HG03354 (cell line): ENCODE measurements around the gene INAFM1.
"Not testable (repeated sequence)": the region's sequence is repeated elsewhere in the genome, so short reads cannot be mapped to it uniquely, and the experiment has no call there.

Source experiments
- ATAC-seq: cut with Tn5 transposase; IDR thresholded peaks from one replicate; pipeline ENCODE4 v1.9.1; 2021; ENCODE audit warnings: mild to moderate bottlenecking; ENCODE audit not compliant: unreplicated experiment, poor library complexity, severe bottlenecking

Gene INAFM1

DNA sequence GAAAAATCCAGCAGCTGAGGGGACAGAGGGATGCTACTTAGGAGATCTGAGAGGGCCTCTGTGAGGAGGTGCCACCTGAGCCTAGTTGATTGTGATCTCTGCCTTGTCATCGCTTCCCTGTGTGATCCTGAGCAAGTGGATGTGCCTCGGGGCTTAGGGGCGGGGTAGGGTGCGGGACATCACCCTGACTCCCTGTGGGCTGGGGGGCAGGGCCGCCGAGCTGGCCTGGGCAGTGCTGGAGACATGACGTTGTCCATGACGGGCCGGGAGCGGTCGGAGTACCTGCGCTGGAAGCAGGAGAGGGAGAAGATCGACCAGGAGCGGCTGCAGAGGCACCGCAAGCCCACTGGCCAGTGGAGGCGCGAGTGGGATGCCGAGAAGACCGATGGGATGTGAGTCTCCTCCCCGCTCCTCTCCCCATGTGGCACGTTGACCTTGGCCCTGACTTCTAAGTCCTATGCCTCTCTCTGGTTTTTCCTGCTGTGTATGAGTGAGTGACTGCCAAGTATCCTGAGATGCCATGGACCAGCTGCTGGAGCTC lies 8.2 kb upstream of the INAFM1 start:
- ATAC-seq = no peak

DNA sequence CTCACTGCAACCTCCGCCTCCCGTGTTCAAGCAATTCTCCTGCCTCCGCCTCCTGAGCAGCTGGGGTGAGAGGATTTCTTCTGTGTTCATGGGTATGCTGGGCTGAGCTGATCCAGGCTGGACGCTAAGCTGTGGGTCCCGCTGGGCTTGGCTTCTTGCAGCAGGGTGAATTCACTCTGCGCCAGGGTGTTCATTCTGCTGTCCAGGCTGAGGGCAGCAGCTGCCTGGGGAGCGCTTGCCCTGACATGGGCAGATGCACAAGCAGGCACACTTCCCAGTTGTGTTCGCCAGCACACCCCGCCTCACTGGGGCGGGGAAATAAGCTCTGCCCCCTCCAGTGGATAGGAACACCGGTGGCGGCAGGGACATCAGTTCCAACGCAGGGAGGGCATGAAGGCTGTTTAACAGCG lies 7.3 kb upstream of the INAFM1 start:
- no peak for ATAC-seq

DNA sequence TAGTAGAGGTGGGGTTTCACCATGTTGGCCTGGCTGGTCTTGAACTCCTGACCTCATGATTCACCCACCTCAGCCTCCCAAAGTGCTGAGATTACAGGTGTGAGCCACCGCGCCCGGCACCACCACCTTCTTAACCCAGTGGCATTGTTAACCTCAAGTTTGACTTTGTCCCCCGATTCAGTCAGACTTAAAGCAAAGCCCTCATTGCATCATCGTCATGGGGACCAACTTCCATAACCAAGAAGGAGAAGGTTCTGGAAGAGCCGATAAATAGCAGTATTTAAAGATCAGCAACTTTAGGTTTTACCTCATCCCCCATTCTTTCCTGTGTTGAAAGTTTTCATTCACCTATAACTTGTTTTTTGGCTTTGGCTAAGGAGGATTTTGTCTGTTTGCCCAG lies 6.7 kb upstream of the INAFM1 start:
- no peak for ATAC-seq

DNA sequence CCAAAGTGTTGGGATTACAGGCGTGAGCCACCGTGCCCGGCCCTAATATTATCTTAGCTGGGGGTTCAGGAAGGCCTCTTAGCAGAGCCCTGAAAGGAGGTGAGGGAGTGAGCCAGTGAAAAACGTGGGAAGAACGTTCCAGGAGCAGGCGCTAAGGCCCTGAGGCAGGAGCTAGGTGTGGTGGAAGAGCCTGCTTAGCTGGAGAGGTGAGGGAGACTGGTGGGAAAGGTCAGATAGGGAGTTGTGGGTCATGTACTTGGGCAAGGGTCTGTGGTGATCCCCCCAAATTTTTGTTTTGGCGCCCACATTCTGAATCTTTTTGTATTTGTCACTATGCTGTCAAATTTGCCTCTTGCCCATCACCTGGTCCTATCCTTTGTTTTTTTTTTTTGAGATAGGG lies 5.1 kb upstream of the INAFM1 start:
- no peak for ATAC-seq

DNA sequence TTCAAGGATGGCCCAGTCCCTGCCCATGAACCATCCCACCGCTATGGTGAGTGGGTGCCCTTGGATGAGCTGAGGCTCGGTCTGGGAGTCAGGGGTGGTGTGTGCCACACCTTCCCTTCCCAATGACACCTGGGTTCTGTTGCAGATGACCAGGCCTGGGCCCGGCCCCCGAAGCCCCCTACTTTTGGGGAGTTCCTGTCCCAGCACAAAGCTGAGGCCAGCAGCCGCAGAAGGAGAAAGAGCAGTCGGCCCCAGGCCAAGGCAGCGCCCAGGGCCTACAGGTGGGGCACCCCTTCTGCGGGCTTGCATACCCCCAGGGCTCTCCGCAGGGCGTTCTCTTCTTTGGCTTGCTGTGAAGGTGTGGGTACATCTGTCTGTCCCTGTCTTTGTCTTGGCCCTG lies 4.3 kb upstream of the INAFM1 start:
- no peak for ATAC-seq

DNA sequence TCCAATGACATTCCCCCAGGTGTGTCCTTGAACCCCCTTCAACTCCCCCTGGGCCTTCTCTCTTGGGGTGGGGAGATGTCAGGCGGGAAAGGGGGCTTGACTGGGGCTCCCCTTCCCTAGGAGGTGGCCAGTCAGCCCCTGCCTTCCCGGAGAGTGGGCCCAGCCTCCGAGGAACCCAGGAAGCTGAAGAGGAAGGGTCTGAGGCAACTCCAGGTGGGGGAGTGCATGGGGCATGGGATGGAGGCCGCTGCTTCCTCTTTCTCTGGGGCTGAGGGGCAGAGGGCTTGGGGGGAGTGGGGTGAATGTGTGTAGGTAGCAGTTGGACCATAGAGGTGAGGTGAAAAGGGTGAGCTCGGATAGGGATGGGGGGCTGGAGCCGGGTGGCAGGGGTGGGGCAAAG lies 2.7 kb upstream of the INAFM1 start:
- no peak for ATAC-seq

DNA sequence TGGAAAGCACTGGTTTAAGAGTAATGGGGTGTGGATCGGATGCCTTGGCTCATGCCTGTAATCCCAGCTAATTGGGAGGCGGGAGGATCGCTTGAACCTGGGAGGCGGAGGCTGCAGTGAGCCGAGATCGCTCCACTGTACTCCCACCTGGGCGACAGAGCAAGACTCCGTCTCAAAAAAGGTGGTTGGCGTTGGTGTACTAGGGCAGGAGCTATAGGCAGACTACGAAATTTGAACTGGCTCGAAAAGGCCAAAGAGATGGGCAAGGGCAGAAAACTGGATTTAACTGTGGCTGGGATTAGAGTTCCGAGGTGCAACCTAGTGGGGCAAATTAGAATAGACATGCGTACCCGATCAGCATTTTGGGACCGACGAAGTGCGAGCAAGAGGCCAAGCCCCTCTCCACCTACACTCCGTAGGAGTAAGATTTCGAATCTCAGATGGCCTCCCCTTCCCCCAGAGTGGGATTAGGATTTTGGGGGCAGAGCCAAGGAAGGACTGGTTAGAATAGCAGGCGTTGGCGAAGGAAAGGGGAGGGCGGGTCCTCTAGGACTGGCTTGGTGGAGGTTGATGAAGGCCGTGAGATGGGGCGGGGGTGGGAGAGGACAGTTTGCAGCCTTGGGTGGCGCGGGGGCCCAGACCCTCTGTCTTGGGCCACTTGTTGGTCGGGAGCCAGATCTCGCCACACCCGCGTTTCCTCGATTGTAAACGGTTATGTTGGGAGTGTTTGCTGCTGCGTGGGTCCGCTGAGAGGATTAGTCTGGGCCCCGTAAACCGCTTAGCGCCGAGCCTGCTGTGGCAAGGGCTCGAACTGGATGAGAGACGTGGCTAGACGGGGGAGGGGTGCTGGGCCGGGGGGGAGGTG lies 2.0 kb upstream of the INAFM1 start:
- ATAC-seq = no peak

DNA sequence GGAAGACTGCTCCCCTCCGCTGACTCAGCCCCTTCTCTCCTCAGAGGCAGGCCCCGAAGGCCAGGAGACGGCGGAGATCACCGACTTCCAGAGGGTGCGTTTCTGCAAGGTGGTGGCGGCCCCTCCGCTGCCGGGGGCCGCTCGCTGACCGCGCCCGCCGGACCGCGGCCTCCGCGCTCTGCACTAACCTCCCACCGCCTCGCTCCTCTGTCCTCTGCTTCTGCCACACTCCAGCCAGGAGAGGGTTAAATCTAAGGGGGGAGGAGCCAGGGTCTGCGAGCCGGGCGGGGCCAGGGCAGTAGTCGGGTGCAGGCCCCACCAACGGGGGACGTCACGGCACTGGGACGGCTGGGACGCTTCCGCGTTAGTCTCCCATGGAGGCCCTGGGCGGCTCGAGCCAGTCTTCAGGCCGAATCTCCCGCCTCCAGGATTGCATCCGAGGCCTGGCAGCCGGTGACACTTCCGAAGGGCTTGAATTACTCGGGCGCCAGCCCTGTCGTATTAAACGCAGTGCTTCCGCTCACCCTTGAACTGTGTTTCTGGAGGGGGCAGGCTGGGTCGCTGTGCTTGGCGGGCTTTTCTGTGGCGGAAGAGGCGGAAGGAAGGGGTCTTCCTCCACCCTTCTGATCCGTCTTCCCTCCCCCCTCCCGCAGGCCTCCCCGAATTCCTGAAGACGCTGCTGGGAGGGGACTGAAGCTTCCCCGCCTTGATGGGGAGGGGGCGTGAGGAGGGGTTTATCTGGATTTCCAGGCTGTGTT lies 1.2 kb upstream of the INAFM1 start:
- peak; percentile 61 for ATAC-seq

DNA sequence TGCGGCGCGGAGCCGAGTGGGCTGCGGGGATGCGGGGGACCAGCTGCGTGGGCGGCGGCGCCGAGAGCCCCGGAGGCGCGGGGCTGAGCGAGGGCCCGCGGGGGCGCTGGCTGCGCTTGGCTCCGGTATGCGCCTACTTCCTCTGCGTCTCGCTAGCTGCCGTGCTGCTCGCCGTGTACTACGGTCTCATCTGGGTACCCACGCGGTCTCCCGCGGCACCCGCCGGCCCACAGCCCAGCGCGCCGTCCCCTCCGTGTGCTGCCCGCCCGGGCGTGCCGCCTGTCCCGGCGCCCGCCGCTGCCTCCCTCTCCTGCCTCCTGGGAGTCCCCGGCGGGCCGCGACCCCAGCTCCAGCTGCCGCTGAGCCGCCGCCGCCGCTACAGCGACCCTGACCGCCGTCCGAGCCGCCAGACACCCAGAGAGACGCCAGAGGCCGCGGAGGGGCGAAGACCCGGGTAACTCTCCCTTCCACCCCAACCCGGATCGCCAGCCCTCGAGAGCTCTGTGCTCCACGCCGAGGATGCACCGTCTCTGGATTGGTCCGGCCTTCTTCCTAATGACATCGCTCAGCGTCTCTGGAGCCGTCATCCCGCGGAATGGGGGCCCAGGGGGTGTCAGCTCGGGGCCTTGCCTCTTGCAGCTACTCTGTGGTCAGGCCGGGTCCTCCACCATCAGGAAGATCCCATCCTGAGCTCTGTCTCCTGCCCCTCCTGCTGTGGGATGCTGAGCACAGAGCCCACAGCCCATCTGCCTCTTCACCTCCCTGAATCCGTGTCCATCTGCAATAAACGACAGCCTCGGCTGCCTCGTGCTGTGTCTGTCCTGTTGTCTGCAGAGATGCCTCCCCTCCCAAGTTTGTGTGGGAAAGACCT lies 441 bp downstream of the INAFM1 start:
- ATAC-seq = peak; percentile 24

DNA sequence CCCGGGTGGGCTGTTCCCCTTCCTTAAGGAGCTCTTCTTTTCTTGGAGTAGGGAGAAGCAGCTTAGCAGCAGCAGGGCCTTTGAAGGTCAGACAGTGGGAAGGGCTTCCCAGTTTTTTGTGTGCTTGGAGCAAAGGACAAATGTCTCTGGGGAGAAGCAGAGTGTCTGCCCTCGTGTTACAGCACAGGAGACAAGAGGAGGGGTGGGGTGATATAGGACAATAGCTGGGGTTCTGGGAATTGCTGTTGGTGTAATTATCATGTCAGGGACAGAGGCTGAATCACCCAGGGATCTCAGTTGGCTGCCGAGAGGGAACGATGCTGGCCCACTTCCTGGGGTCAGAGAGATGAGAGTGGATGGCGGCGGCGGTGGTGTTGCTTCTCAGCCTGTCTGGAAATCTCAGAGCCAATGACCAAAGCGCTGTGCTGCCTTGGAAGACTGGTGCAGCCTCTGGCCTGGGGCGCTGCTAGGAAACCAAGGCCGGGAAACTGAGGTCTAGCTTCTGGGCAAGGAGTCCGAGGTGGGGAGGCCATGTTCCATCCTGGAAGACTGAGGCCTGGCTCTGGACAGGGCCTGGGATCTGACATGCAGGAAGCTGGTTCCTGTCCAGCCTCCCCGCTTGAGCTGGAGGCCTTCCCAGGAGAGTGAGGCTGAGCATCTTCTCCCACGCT lies 1.2 kb downstream of the INAFM1 start:
- ATAC-seq = no peak

DNA sequence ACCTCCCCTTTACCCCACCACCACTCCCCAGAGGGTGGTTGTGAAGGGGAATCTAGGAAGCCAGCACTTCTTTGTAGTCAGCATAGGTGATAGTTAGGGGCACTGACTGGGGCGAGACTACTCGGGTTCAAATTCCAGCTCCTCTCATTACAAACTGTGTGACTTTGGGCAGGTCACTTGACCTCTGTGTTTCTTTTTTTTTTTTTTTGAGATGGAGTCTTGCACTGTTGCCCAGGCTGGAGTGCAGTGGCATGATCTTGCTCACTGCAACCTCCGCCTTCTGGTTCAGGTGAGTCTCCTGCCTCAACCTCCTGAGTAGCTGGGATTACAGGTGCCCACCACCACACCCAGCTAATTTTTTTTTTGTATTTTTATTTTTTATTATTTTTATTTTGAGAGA lies 1.8 kb downstream of the INAFM1 start:
- not testable (repeated sequence) for ATAC-seq

DNA sequence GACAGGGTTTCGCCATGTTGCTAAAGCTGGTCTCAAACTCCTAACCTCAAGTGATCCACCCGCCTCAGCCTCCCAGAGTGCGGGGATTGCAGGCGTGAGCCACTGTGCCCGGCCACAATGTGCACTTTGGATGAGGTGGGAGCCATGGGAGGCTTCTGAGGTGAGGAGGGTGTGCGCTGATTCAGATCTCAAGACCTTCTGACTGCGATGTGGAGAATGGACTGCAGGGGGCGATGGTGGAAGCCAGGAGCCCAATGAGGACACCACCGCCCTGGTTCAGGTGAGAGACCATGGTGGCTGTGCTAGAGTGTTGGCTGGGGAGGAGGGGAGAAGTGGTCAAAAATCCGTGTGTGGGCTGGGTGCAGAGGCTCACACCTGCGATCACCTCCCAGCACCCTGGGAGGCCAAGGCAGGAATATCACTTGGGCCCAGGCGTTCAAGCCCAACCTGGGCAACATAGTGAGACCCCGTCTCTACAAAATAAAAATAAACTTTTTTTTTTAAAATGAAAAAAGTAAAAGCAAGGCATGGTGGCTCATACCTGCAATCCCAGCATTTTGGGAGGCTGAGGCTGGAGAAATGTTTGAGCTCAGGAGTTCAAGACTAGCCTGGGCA lies 5.6 kb downstream of the INAFM1 start:
- no peak for ATAC-seq

DNA sequence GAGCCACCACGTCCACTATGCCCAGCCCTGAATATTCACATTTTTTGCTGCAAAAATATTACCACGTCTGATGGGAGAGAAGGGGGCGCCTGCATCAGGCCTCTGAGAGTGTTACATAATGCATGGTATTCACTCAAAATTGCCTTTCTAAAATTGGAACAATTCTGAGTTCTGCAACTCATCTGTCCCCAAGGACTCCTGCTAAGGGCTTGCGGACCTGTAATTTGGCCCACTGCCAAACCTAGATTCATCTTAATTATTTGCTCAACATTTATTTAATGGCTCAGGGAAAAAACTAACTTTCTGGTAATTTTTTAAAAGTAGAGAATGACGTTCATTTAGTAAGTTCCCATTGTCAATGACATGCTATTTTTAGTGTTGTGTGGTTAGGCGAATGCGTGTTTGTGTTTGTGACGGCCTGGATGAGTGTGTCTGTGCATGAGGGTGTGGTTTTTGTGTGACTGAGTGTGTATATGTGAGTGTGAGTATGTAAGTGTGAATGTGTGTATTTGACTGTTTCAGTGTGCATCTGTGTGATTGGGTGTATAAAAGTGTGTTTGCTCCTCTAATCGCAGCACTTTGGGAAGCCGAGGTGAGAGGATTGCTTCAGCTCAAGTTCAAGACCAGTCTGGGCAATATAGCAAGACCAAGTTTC lies 8.8 kb downstream of the INAFM1 start:
- no peak for ATAC-seq

DNA sequence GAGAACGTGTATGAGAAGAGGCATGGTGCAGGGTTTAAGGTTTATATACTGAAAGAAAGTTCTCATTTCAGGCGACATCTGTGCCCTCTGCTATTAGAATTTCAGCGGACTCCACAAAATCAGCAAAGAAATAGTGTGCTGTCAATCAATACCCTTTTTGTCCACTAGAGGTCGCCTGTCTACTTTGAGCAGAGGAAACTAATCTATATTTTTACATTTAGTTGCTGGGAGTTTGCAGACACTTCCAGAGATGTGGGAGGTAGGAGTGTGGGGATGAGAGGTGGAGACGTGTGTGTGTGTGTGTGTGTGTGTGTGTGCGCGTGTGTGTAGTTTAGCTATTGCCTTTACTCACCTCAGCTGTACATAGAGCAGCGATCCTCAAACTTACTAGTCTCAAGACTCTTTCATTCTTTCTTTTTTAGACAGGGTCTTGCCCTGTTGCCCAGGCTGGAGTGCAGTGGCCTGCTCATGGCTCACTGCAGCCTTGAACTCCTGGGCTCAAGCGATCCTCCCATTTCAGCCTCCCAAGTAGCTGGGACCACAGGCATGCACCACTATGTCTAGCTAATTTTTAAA lies 9.7 kb downstream of the INAFM1 start:
- ATAC-seq = no peak

DNA sequence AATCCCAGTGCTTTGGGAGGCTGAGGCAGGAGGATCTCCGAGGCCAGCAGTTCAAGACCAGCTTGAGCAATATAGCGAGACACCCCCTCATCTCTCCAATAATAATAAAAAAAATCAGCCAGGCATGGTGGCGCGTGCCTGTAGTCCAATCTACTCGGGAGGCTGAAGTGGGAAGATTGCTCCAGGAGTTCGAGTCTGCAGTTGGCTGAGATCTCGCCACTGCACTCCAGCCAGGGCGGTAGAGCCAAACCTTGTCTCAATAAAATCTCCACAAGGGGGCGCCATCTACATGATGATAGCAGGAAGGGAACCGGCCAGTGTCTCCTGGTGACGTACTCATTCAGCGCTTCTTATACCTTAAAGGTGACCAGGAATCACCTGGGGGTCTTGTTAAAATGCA lies 21.4 kb downstream of the INAFM1 start:
- ATAC-seq = no peak

DNA sequence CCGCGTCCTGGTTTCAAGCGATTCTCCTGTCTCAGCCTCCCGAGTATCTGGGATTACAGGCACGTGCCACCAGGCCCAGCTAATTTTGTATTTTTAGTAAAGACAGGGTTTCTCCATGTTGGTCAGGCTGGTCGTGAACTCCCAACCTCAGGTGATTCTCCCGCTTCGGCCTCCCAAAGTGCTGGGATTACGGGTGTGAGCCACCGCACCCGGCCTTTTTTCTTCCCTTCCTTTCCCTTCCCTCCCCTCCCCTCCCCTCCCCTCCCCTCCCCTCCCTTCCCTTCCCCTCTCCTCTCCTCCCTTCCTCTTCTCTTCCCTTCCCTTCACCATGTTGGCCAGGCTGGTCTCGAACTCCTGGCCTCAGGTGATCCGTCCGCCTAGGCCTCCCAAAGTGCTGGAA lies 26.2 kb downstream of the INAFM1 start:
- ATAC-seq = not testable (repeated sequence)

DNA sequence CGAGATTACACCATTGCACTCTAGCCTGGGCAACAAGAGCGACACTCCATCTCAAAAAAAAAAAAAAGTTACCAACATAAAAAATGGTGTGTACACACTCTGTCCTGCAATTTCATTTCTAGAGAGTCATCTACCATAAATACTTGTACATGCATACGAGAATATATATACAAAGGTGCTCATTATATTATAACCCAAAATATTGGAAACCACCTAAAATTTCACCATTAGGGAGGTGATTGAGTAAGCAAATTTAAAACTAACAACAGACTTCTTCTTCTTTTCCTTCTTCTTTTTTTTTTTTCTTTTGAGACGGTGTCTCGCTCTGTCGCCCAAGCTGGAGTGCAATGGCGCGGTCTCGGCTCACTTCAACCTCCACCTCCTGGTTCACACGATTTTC lies 27.6 kb downstream of the INAFM1 start:
- ATAC-seq = no peak

DNA sequence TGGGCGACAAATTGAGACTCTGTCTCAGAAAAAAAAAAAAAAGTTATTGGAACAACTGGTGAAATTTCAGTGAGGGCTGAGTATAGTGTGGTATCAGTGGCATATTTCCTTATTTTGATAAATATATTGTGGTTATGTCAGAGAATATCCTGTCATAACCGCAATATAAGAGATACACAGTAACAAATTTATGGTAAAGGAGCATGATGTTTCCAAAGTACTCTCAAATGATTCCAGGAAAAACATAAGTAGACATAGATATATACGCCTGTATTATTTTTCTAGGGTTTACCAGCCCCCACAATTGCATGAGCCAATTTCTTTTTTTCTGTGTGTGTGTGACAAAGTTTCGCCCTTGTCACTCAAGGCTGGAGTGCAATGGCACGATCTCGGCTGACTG lies 29.3 kb downstream of the INAFM1 start:
- ATAC-seq = no peak
